SU-DHL-6 (cell line): ENCODE measurements around the gene PLA2G5.

Experiments
- H2AFZ ChIP-seq: fragments of 200-600 bp; sonication (generic); 2 replicates; pipeline ENCODE4 v1.6.1; 2014; ENCODE audit warnings: low read depth, mild to moderate bottlenecking, moderate library complexity, mixed read lengths, antibody characterized with exemption, low read length; ENCODE audit not compliant: severe bottlenecking
- H3F3A ChIP-seq: fragments of 200-600 bp; shearing (Covaris generic); 2 replicates; pipeline ENCODE4 v1.6.0; 2016; ENCODE audit warnings: antibody characterized with exemption, mild to moderate bottlenecking; ENCODE audit not compliant: insufficient read depth
- H3K27ac ChIP-seq: fragments of 200-600 bp; sonication (generic); 2 replicates; pipeline ENCODE4 v1.5.1; 2016; ENCODE audit warnings: low read depth, mild to moderate bottlenecking, low read length, moderate library complexity, mixed read lengths
- H3K27me3 ChIP-seq: fragments of 200-600 bp; sonication (generic), shearing (Covaris generic); 2 replicates; pipeline ENCODE4 v1.6.0; 2014; ENCODE audit warnings: mild to moderate bottlenecking, low read length
- H3K36me3 ChIP-seq: fragments of 200-600 bp; sonication (generic); 2 replicates; pipeline ENCODE4 v1.6.1; 2014; ENCODE audit warnings: mild to moderate bottlenecking, low read length, mixed read lengths
- H3K4me2 ChIP-seq: fragments of 300-600, 200-600 bp; shearing (Covaris generic), sonication (generic); 2 replicates; pipeline ENCODE4 v1.6.0; 2014; ENCODE audit warnings: low read length, low read depth, mild to moderate bottlenecking; ENCODE audit not compliant: poor library complexity, severe bottlenecking
- H3K4me3 ChIP-seq: fragments of 200-600 bp; sonication (generic); 2 replicates; pipeline ENCODE4 v1.5.1; 2014; ENCODE audit warnings: antibody characterized with exemption, low read length, mild to moderate bottlenecking, mixed read lengths; ENCODE audit not compliant: insufficient read depth, poor library complexity, severe bottlenecking
- H3K79me2 ChIP-seq: fragments of 200-600 bp; sonication (generic); 2 replicates; pipeline ENCODE4 v1.6.1; 2014; ENCODE audit warnings: mild to moderate bottlenecking, low read length, moderate library complexity; ENCODE audit not compliant: insufficient read depth
- H3K9ac ChIP-seq: fragments of 200-600 bp; sonication (generic); 2 replicates; pipeline ENCODE4 v1.7.0; 2014; ENCODE audit warnings: mild to moderate bottlenecking, low read length
- H3K9me2 ChIP-seq: fragments of 200-600 bp; sonication (generic); replicated peaks from 2 replicates; pipeline ENCODE4 v1.6.1; 2014; ENCODE audit warnings: low read length; ENCODE audit not compliant: insufficient read depth
- H3K9me3 ChIP-seq: fragments of 200-600 bp; sonication (generic); 2 replicates; pipeline ENCODE4 v1.6.1; 2014; ENCODE audit warnings: low read length, mixed read lengths; ENCODE audit not compliant: insufficient read depth
- H4K20me1 ChIP-seq: fragments of 200-600 bp; sonication (generic); 2 replicates; pipeline ENCODE4 v1.6.1; 2014; ENCODE audit warnings: low read depth, mild to moderate bottlenecking, antibody characterized with exemption, low read length, moderate library complexity, mixed read lengths
- EZH2phosphoT487 ChIP-seq: fragments of 200-600 bp; sonication (generic), shearing (Covaris generic); conservative IDR thresholded peaks from 2 replicates; pipeline ENCODE4 v1.6.1; 2018; ENCODE audit warnings: mild to moderate bottlenecking, antibody characterized with exemption, low read length, moderate library complexity, mixed read lengths
- TF ChIP-seq, protein P1 (sequence below): fragments of 200-600 bp; sonication (generic); IDR thresholded peaks from one replicate; pipeline ENCODE4 v1.5.1; 2017; ENCODE audit warnings: antibody characterized with exemption, mild to moderate bottlenecking, low read length, moderate library complexity; ENCODE audit not compliant: insufficient read depth, poor library complexity, severe bottlenecking

PLA2G5 gene

DNA sequence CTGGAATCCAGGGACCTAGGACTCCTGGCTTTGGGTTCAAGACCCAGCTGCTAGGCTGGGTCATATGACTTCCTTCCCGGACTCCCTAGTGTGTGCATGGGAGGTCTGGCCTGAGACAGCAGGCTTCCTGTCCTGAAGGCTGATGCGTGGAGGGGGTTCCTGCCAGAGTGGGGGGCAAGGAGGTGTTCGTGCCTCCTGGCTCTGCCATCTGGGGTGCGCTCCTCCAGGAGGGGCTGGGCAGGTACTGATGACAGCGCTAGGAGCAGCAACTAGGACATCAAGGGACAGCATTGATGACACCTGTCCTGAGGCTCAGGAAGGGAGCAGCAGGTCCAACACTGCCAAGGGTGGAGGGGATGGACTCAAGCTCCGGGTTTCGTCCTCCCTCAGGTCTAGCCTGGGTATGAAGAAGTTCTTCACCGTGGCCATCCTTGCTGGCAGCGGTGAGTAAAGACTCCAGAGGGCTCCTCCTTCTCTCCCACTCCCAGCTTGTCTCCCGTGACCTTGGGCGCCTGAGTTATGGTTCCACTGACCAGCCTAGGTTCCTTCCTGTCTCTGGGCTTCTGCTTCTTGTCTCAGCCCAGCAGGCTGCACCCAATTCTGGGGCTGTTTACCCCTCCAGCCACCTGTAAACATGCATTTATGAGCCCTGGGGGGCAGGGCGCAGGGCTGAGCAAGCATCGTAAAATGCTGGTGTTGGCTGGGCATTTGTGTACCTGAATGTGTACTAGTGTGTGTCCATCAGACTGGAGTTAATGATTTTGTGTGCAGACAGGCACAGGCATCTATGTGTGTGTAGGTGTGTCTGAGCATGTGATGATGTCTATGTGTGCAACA lies 70.0 kb downstream of the PLA2G5 start:
- Histone ChIP-seq H3K36me3 (no peaks in the 10 kb centered on the region), H3K27ac (no peak overlapping the region), H3K4me2 (no peak overlapping the region), H4K20me1 (no peaks in the 10 kb centered on the region), H3K4me3 (no peak overlapping the region), H2AFZ (no peak overlapping the region), H3K9me3 (no peaks in the 10 kb centered on the region), H3K9ac (no peak overlapping the region), H3F3A (no peaks in the 10 kb centered on the region), H3K79me2 (no peaks in the 10 kb centered on the region), H3K27me3 (no peaks in the 10 kb centered on the region), H3K9me2 (no peaks in the 10 kb centered on the region)
- TF ChIP-seq, protein P1, sequence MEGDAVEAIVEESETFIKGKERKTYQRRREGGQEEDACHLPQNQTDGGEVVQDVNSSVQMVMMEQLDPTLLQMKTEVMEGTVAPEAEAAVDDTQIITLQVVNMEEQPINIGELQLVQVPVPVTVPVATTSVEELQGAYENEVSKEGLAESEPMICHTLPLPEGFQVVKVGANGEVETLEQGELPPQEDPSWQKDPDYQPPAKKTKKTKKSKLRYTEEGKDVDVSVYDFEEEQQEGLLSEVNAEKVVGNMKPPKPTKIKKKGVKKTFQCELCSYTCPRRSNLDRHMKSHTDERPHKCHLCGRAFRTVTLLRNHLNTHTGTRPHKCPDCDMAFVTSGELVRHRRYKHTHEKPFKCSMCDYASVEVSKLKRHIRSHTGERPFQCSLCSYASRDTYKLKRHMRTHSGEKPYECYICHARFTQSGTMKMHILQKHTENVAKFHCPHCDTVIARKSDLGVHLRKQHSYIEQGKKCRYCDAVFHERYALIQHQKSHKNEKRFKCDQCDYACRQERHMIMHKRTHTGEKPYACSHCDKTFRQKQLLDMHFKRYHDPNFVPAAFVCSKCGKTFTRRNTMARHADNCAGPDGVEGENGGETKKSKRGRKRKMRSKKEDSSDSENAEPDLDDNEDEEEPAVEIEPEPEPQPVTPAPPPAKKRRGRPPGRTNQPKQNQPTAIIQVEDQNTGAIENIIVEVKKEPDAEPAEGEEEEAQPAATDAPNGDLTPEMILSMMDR = no peak
- TF ChIP-seq EZH2phosphoT487 = no peak

DNA sequence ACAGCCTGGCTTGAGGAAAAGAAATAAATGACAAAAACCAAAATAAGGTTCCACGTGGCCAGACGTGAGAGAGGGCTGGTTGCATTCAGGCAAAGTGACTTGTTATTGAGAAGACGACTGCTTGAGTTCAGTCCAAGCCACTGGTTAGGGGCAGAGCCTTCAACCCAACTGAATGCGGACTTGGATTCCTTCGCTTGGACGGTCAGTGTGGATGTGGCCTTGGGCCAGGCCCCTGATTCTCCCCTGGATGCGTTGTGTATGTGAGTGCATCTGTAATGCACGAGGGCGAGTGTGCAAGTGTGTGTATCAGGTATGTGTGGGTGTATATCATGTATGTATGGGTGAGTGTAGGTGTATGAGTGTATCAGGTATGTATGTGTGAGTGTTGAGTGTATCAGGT lies 71.0 kb downstream of the PLA2G5 start:
- Histone ChIP-seq H3K36me3 (no peaks in the 10 kb centered on the region), H3K4me2 (no peak overlapping the region), H3K79me2 (no peaks in the 10 kb centered on the region), H3K9me3 (no peaks in the 10 kb centered on the region), H3K27me3 (no peaks in the 10 kb centered on the region), H3F3A (no peaks in the 10 kb centered on the region), H3K9ac (no peak overlapping the region), H3K4me3 (no peak overlapping the region), H2AFZ (no peak overlapping the region), H3K9me2 (no peaks in the 10 kb centered on the region), H3K27ac (no peak overlapping the region), H4K20me1 (no peaks in the 10 kb centered on the region)
- TF ChIP-seq, protein P1 = no peak
- TF ChIP-seq EZH2phosphoT487 = no peak

DNA sequence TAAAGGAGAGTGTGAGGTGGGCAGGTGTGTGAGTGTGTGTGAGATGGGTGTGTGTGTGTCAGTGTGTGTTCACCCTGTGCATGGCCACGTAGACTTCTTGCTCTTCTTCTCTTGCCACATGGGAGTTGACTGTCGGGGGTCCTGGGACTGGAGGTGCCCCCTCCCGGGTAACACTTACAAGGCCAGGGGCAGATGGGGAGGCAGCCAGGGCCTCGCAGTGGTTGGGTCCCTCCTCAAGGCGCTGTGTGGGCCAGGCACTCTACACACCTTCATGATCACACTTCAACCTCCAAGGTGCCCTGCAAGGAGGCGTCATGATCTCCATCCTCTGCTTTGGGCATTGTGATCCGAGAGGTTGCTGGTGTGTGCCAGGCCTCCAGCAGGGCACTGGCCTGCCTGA lies 71.5 kb downstream of the PLA2G5 start:
- H3K27me3 ChIP-seq = no peaks in the 10 kb centered on the region
- no peak overlapping the region for H3K9ac ChIP-seq
- TF ChIP-seq EZH2phosphoT487 = no peak
- TF ChIP-seq, protein P1 = no peak
- no peaks in the 10 kb centered on the region for H4K20me1 ChIP-seq
- no peaks in the 10 kb centered on the region for H3F3A ChIP-seq
- H3K9me3 ChIP-seq = no peaks in the 10 kb centered on the region
- no peak overlapping the region for H3K27ac ChIP-seq
- H3K4me3 ChIP-seq = no peak overlapping the region
- no peaks in the 10 kb centered on the region for H3K36me3 ChIP-seq
- no peak overlapping the region for H3K4me2 ChIP-seq
- H3K79me2 ChIP-seq = no peaks in the 10 kb centered on the region
- no peaks in the 10 kb centered on the region for H3K9me2 ChIP-seq
- no peak overlapping the region for H2AFZ ChIP-seq
